Liver (tissue), 9 donors: ENCODE measurements around the gene DISC1. TPM values are rescaled to one million over a fixed set of nuclear protein-coding genes. Genes with fewer than 3 reads are reported as not detected.

Source experiments
- DNase-seq: peaks from one replicate; pipeline ENCODE4 v3.0.0-alpha.2; 2017; ENCODE audit warnings: low spot score
- H3K27ac ChIP-seq, 2 donors: one replicate each; pipeline ENCODE4 v1.7.0; 2013; ENCODE audit warnings: inconsistent platforms in 2 of 2, low read length in 2 of 2, control low read depth in 1 of 2, low read depth in 1 of 2, mild to moderate bottlenecking in 1 of 2
- H3K27me3 ChIP-seq, 4 donors: one replicate each; pipeline versions ENCODE4 v1.6.1 to v1.7.0; 2013; ENCODE audit warnings: low read length in 3 of 4, inconsistent platforms in 1 of 4, mild to moderate bottlenecking in 1 of 4, moderate library complexity in 1 of 4; ENCODE audit not compliant: control insufficient read depth in 4 of 4, insufficient read depth in 4 of 4
- H3K36me3 ChIP-seq, 4 donors: one replicate each; pipeline versions ENCODE4 v1.6.1 to v1.7.0; 2013; ENCODE audit warnings: low read length in 3 of 4, mild to moderate bottlenecking in 3 of 4, low read depth in 1 of 4, moderate library complexity in 1 of 4; ENCODE audit not compliant: control insufficient read depth in 4 of 4, insufficient read depth in 3 of 4
- H3K4me1 ChIP-seq, 4 donors: one replicate each; pipeline versions ENCODE4 v1.6.1 to v1.7.0; 2013; ENCODE audit warnings: low read length in 3 of 4, mild to moderate bottlenecking in 3 of 4, moderate library complexity in 1 of 4; ENCODE audit not compliant: control insufficient read depth in 4 of 4, insufficient read depth in 4 of 4
- H3K4me3 ChIP-seq, 3 donors: one replicate each; pipeline versions ENCODE4 v1.6.1 to v1.7.0; 2013; ENCODE audit warnings: low read length in 3 of 3, control low read depth in 1 of 3, low read depth in 1 of 3, mild to moderate bottlenecking in 1 of 3
- H3K9ac ChIP-seq, 2 donors: one replicate each; pipeline ENCODE4 v1.7.0; 2013; ENCODE audit warnings: low read length in 2 of 2, mild to moderate bottlenecking in 2 of 2, moderate library complexity in 2 of 2, control low read depth in 1 of 2, low read depth in 1 of 2
- H3K9me3 ChIP-seq, 4 donors: one replicate each; pipeline versions ENCODE4 v1.6.1 to v1.7.0; 2013; ENCODE audit warnings: low read length in 3 of 4; ENCODE audit not compliant: control insufficient read depth in 4 of 4
- EGR1 ChIP-seq, 2 donors: IDR thresholded peaks; 2 replicates each; pipeline ENCODE4 v1.6.1; 2016 to 2018; ENCODE audit warnings: antibody characterized with exemption in 2 of 2, low read depth in 2 of 2
- FOXA1 ChIP-seq: IDR thresholded peaks from 2 replicates; pipeline ENCODE4 v1.6.1; 2016; ENCODE audit warnings: antibody characterized with exemption
- FOXA2 ChIP-seq: IDR thresholded peaks from 2 replicates; pipeline ENCODE4 v1.6.1; 2016; ENCODE audit warnings: antibody characterized with exemption
- HNF4A ChIP-seq, 2 donors: conservative IDR thresholded peaks; 2 replicates each; pipeline ENCODE4 v1.6.1; 2016; ENCODE audit warnings: antibody characterized with exemption in 2 of 2, mild to moderate bottlenecking in 2 of 2
- HNF4G ChIP-seq: IDR thresholded peaks from 2 replicates; pipeline ENCODE4 v1.6.1; 2016; ENCODE audit warnings: antibody characterized with exemption
- RAD21 ChIP-seq, 2 donors: IDR thresholded peaks; 2 replicates each; pipeline ENCODE4 v1.6.1; 2016; ENCODE audit warnings: antibody characterized with exemption in 2 of 2, mild to moderate bottlenecking in 2 of 2
- RXRA ChIP-seq, 2 donors: IDR thresholded peaks; 2 replicates each; pipeline ENCODE4 v1.6.1; 2017 to 2018; ENCODE audit warnings: antibody characterized with exemption in 2 of 2, mild to moderate bottlenecking in 1 of 2
- SP1 ChIP-seq: IDR thresholded peaks from 2 replicates; pipeline ENCODE4 v1.6.1; 2018; ENCODE audit warnings: antibody characterized with exemption, mild to moderate bottlenecking
- TAF1 ChIP-seq: conservative IDR thresholded peaks from 2 replicates; pipeline ENCODE4 v1.6.1; 2016; ENCODE audit warnings: antibody characterized with exemption, mild to moderate bottlenecking
- YY1 ChIP-seq: IDR thresholded peaks from 2 replicates; pipeline ENCODE4 v1.6.1; 2016; ENCODE audit warnings: antibody characterized with exemption, mild to moderate bottlenecking
- WGBS: extraction: QIAGEN DNeasy Blood & Tissue Kit; methylation state at CpG from one replicate; pipeline ENCODE4 v1.1.7; 2013; 5-methylcytosine and 5-hydroxymethylcytosine counted together
- polyA plus RNA-seq, 2 donors: library from polyadenylated mRNA; stranded (reverse) in 1 of 2; unstranded in 1 of 2; fragments of 200-250 nt in 1 of 2; fragments of >200 nt in 1 of 2; fragmentation: Nextera tagmentation in 1 of 2; extraction: Ambion mirVana in 1 of 2; gene quantifications; one replicate each; pipeline versions ENCODE4 v1.2.1 to v1.2.3, GENCODE V29; 2013 to 2015
- total RNA-seq, 2 donors: library from RNA; depleted of rRNA; stranded (reverse); fragments of >200 nt; gene quantifications; one replicate each; pipeline ENCODE4 v1.2.3, GENCODE V29; 2014
- TF ChIP-seq, protein P1 (sequence below): IDR thresholded peaks from 2 replicates; pipeline ENCODE4 v1.6.1; 2016; ENCODE audit warnings: antibody characterized with exemption
- TF ChIP-seq, protein P2 (sequence below): IDR thresholded peaks from 2 replicates; pipeline ENCODE4 v1.6.1; 2016; ENCODE audit warnings: antibody characterized with exemption
- TF ChIP-seq, protein P3 (sequence below): IDR thresholded peaks from 2 replicates; pipeline ENCODE4 v1.6.1; 2016; ENCODE audit warnings: antibody characterized with exemption
- TF ChIP-seq, protein P4 (sequence below): fragments of 150-350 bp; IDR thresholded peaks from 2 replicates; pipeline ENCODE4 v1.5.1; 2017; ENCODE audit warnings: improper control_type of control experiment, low read depth, low read length; ENCODE audit not compliant: missing input control
- donor health status: healthy.
- donor health status: healthy.
- donor health status: healthy.
- donor health status: healthy.
- donor health status: healthy.

DISC1 gene
- total and polyA plus RNA-seq, 4 donors: 0.45 to 6.3 (median 2.3) TPM

DNA sequence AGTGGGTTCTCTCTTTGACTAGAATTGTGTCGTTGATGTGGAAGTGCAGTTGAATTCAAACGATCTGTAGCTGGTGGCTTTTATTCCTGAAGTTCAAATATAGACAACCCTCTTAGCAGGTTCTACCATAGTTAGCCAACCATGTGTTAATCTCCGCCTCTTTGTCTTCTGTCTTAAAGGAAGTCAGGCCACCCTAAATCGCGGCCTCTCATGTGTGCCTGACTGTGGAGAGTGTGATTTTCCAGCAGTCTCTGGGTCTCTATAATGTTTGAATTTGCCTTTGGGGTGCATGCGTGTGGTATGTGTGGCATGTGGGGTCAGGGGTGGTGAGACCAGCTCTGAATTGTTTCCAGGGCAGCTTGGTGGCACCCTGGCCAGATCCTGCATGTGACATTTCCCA, 244.9 kb downstream of the DISC1 start:
- no peaks in the 10 kb centered on the region for H3K36me3 ChIP-seq
- H3K9ac ChIP-seq: no peak overlapping the region
- H3K4me1 ChIP-seq: no peaks in the 10 kb centered on the region
- no peaks in the 10 kb centered on the region for H3K27me3 ChIP-seq
- peaks cover 0 to 6% (median 2%) of the 10 kb centered on the region in 4 donors for H3K9me3 ChIP-seq
- TF ChIP-seq EGR1 (IDR thresholded peaks at IDR 0.05; ENCODE audit: low read depth in 2 of 2) (no peak), HNF4G (no peak), RAD21 (IDR thresholded peaks at IDR 0.05) (no peak), RXRA (IDR thresholded peaks at IDR 0.05) (no peak), SP1 (no peak), TAF1 (no peak), YY1 (no peak), FOXA1 (no peak)
- TF ChIP-seq, protein P1, sequence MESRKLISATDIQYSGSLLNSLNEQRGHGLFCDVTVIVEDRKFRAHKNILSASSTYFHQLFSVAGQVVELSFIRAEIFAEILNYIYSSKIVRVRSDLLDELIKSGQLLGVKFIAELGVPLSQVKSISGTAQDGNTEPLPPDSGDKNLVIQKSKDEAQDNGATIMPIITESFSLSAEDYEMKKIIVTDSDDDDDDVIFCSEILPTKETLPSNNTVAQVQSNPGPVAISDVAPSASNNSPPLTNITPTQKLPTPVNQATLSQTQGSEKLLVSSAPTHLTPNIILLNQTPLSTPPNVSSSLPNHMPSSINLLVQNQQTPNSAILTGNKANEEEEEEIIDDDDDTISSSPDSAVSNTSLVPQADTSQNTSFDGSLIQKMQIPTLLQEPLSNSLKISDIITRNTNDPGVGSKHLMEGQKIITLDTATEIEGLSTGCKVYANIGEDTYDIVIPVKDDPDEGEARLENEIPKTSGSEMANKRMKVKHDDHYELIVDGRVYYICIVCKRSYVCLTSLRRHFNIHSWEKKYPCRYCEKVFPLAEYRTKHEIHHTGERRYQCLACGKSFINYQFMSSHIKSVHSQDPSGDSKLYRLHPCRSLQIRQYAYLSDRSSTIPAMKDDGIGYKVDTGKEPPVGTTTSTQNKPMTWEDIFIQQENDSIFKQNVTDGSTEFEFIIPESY: no peak
- TF ChIP-seq, protein P2, sequence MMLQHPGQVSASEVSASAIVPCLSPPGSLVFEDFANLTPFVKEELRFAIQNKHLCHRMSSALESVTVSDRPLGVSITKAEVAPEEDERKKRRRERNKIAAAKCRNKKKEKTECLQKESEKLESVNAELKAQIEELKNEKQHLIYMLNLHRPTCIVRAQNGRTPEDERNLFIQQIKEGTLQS: no peak
- TF ChIP-seq, protein P3, sequence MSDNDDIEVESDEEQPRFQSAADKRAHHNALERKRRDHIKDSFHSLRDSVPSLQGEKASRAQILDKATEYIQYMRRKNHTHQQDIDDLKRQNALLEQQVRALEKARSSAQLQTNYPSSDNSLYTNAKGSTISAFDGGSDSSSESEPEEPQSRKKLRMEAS: no peak
- 94% methylated on average over 6 of the region's 6 CpGs for WGBS
- no peak for DNase-seq
- no peak overlapping the region for H3K27ac ChIP-seq
- no peak overlapping the region for H3K4me3 ChIP-seq

DNA sequence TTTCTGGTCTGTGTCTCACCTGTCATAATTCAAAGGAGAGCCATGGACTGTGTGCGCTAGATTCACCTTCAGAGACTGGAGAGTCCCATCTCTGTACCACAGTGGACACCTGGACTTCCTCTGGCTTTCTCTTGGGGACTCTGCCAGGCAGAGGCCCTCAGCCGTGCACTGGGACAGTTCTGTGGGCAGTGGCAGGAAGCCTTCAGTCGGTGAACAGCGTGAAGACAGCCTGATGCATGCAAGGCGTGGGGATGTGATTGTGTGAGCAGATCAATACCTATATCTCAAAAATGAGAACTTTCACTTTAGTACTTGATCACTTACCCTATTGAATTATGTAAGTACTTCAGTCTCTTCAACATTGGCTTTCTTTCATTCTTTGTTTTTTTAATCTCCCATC, 245.3 kb downstream of the DISC1 start:
- no peak overlapping the region for H3K27ac ChIP-seq
- no peak for DNase-seq
- H3K4me3 ChIP-seq: no peak overlapping the region
- no peaks in the 10 kb centered on the region for H3K36me3 ChIP-seq
- H3K4me1 ChIP-seq: no peaks in the 10 kb centered on the region
- TF ChIP-seq HNF4G (no peak), YY1 (no peak), FOXA1 (no peak), EGR1 (IDR thresholded peaks at IDR 0.05; ENCODE audit: low read depth in 2 of 2) (no peak), FOXA2 (no peak), HNF4A (conservative IDR thresholded peaks at IDR 0.05) (no peak), TAF1 (no peak), RAD21 (IDR thresholded peaks at IDR 0.05) (no peak)
- TF ChIP-seq, protein P3: no peak
- TF ChIP-seq, protein P1: no peak
- TF ChIP-seq, protein P4, sequence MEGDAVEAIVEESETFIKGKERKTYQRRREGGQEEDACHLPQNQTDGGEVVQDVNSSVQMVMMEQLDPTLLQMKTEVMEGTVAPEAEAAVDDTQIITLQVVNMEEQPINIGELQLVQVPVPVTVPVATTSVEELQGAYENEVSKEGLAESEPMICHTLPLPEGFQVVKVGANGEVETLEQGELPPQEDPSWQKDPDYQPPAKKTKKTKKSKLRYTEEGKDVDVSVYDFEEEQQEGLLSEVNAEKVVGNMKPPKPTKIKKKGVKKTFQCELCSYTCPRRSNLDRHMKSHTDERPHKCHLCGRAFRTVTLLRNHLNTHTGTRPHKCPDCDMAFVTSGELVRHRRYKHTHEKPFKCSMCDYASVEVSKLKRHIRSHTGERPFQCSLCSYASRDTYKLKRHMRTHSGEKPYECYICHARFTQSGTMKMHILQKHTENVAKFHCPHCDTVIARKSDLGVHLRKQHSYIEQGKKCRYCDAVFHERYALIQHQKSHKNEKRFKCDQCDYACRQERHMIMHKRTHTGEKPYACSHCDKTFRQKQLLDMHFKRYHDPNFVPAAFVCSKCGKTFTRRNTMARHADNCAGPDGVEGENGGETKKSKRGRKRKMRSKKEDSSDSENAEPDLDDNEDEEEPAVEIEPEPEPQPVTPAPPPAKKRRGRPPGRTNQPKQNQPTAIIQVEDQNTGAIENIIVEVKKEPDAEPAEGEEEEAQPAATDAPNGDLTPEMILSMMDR: no peak
- H3K9me3 ChIP-seq: peaks cover 0 to 6% (median 3%) of the 10 kb centered on the region in 4 donors
- H3K27me3 ChIP-seq: no peaks in the 10 kb centered on the region
- WGBS: 62% methylated on average over 5 of the region's 5 CpGs
- no peak overlapping the region for H3K9ac ChIP-seq
